Dermis lymphatic vessel endothelial cell (primary cell): ENCODE measurements around the gene CORO2B. TPM values are rescaled to one million over a fixed set of nuclear protein-coding genes. Genes with fewer than 3 reads are reported as not detected.

Experiments used
- total RNA-seq: library from RNA; depleted of rRNA; stranded (reverse); fragments of >200 nt; gene quantifications from 2 replicates; pipeline ENCODE4 v1.2.1, GENCODE V29; 2014

The CORO2B gene, protein sequence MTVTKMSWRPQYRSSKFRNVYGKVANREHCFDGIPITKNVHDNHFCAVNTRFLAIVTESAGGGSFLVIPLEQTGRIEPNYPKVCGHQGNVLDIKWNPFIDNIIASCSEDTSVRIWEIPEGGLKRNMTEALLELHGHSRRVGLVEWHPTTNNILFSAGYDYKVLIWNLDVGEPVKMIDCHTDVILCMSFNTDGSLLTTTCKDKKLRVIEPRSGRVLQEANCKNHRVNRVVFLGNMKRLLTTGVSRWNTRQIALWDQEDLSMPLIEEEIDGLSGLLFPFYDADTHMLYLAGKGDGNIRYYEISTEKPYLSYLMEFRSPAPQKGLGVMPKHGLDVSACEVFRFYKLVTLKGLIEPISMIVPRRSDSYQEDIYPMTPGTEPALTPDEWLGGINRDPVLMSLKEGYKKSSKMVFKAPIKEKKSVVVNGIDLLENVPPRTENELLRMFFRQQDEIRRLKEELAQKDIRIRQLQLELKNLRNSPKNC
- total RNA-seq, result 0.69 and 0.98 TPM in 2 replicates

GRCh38 chr15:68578980-68579935 lies at the start of gene CORO2B:
CORO2B (plus strand) TSS chr15:68578993; CDS start chr15:68579263, 270 bp downstream.

Other genes with a start within 250 kb of the CORO2B start
- 9.8 and 13.9 TPM in 2 replicates for gene ITGA11, start 146.8 kb upstream of the CORO2B start, total RNA-seq
- gene ANP32A, start 241.9 kb downstream of the CORO2B start, total RNA-seq, result 49.7 and 72.0 TPM in 2 replicates